ENCODE measurements around the gene POLR3GL.
"Not testable (repeated sequence)": the region's sequence is repeated elsewhere in the genome, so short reads cannot be mapped to it uniquely, and the experiment has no call there.

The POLR3GL gene

DNA sequence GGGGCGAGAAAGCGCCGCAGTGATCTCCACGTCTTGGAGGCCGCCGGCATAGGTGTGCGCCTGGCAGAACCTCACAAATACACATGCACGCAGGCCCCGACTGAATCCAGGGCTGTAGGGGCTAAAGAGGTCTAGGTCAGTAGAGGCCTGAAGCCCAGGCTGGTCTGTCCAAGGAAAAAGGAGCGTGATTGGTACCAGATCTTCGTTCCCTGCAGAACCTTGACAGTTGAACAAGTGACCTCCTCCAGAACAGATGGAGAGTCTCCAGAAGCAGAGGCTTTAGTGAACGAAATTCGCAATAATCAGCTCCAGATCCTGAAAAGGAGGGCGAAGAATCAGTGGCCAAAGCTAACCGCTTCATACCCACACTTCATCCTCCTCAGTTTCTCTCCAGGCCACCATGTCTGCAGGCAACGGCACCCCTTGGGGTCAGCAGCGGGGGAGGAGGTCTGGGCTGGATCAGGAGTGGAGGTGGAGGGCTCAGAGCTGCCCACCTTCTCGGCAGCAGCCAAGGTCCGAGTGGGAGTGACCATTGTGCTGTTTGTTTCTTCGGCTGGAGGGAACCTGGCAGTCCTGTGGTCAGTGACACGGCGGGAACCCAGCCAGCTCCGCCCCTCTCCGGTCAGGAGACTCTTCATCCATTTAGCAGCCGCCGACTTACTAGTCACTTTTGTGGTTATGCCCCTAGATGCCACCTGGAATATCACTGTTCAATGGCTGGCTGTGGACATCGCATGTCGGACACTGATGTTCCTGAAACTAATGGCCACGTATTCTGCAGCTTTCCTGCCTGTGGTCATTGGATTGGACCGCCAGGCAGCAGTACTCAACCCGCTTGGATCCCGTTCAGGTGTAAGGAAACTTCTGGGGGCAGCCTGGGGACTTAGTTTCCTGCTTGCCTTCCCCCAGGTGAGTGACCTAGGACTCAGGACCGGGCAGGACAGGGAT lies 45.2 kb upstream of the POLR3GL start:
- Histone ChIP-seq H3K4me3 (ENCODE audit: low read depth, low read length) (peak overlapping the region; percentile 65), H3K9me3 (ENCODE audit: severe bottlenecking) (no peaks in the 10 kb centered on the region), H3K27ac (peak overlapping the region; percentile 88), H3K36me3 (peaks cover 51% of the 10 kb centered on the region), H3K27me3 (ENCODE audit: insufficient read depth, low read depth, severe bottlenecking) (no peaks in the 10 kb centered on the region)
- TF ChIP-seq, protein P1, sequence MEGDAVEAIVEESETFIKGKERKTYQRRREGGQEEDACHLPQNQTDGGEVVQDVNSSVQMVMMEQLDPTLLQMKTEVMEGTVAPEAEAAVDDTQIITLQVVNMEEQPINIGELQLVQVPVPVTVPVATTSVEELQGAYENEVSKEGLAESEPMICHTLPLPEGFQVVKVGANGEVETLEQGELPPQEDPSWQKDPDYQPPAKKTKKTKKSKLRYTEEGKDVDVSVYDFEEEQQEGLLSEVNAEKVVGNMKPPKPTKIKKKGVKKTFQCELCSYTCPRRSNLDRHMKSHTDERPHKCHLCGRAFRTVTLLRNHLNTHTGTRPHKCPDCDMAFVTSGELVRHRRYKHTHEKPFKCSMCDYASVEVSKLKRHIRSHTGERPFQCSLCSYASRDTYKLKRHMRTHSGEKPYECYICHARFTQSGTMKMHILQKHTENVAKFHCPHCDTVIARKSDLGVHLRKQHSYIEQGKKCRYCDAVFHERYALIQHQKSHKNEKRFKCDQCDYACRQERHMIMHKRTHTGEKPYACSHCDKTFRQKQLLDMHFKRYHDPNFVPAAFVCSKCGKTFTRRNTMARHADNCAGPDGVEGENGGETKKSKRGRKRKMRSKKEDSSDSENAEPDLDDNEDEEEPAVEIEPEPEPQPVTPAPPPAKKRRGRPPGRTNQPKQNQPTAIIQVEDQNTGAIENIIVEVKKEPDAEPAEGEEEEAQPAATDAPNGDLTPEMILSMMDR (IDR thresholded peaks at IDR 0.05; ENCODE audit: low read depth, low read length) = no peak
- peak; percentile 83 for DNase-seq

DNA sequence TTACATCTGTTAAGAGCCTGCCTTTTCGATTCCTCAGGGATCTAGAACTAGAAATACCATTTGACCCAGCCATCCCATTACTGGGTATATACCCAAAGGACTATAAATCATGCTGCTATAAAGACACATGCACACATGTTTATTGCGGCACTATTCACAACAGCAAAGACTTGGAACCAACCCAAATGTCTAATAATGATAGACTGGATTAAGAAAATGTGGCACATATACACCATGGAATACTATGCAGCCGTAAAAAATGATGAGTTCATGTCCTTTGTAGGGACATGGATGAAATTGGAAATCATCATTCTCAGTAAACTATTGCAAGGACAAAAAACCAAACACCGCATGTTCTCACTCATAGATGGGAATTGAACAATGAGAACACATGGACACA lies 44.2 kb upstream of the POLR3GL start:
- H3K4me3 ChIP-seq (ENCODE audit: low read depth, low read length); H3K27ac ChIP-seq; H3K9me3 ChIP-seq (ENCODE audit: severe bottlenecking); H3K27me3 ChIP-seq (ENCODE audit: insufficient read depth, low read depth, severe bottlenecking); DNase-seq: not testable (repeated sequence)
- H3K36me3 ChIP-seq = peaks cover 44% of the 10 kb centered on the region

DNA sequence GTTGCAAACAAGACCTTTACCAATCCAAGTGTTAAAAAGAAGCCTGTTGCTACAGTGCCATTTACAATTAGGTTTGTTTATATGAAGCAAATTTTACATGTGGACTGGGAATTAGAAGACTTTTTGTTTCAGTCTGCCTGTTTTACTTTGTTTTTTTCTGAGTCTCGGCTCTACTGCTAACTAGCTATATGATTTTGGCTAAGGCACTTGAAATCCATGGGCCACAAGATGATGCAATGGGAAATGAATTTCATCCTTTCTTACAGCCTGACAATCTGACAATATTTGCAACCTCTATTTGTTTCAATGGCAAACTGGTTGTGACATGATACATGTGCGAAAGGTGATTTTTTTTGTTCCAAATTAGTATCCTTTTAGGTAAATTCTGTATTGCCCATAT lies 42.2 kb upstream of the POLR3GL start:
- Histone ChIP-seq H3K36me3 (peaks cover 43% of the 10 kb centered on the region), H3K27me3 (ENCODE audit: insufficient read depth, low read depth, severe bottlenecking) (no peaks in the 10 kb centered on the region), H3K9me3 (ENCODE audit: severe bottlenecking) (no peaks in the 10 kb centered on the region), H3K27ac (no peak overlapping the region), H3K4me3 (ENCODE audit: low read depth, low read length) (no peak overlapping the region)
- TF ChIP-seq, protein P1 (IDR thresholded peaks at IDR 0.05; ENCODE audit: low read depth, low read length) = no peak
- no peak for DNase-seq

DNA sequence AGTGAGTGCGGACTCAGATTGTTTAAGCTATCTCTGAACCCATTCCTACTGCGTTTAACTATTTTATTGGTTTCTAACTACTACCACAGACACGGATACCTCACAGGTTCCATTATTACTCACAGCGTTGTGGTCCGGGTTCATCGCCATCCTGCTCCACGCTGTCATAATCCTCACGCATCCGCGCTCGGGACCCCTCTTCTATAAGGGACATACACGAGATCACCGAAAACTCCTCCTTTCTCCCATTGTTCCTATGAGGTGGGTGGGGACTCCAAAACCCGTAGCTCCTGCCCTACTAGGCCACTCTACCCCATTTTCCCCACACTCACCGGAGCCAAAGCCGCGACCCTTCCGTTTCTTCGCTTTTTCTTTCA lies 37.8 kb upstream of the POLR3GL start:
- Histone ChIP-seq H3K27ac (peak overlapping the region; percentile 95), H3K4me3 (ENCODE audit: low read depth, low read length) (peak overlapping the region; percentile 78), H3K9me3 (ENCODE audit: severe bottlenecking) (no peaks in the 10 kb centered on the region), H3K36me3 (peaks cover 33% of the 10 kb centered on the region), H3K27me3 (ENCODE audit: insufficient read depth, low read depth, severe bottlenecking) (no peaks in the 10 kb centered on the region)
- TF ChIP-seq, protein P1 (IDR thresholded peaks at IDR 0.05; ENCODE audit: low read depth, low read length) = no peak
- DNase-seq = no peak

DNA sequence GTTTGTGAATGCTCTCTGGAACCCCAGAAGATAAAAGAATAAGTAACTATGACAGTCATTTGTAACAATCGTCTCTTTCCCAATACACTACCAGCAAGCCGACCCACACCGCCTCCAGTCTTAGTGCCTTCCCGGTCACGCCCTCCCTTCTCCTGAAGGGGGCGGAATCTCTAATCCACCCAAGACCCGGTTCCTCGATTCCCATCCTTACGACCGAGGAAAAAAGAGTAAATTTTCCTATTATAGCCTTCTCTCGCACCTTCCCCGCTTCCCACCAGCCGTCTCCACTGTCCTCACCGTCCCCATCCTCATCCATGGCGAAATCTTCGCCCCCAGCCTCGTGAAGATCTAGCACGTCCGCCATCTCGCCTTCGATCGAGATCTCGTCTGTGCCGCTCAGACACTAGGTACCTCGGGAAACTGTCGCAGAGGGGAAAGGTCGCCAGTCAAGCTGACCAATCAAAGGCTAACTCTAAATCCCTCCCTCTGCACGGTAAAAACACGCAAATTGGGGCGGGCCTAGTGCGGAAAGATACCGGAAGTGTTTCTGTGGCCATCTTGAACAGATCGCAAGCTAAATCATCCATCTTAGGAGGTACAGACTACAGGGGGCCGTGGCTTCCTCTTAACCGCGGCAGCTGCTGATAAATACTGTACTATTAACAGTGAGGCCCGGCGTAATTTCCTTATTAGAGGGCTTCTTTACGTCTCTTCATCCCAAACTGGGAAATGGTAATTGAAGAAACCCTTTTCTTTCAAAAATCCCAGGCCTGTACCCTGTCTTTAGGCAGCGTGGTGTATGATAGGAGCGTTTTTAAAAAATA lies 37.2 kb upstream of the POLR3GL start, which contains the start of gene RBM8A:
Gene RBM8A (minus strand): TSS at position 422 of the 824 bp plus-strand sequence. CDS start 58 bp downstream, at position 364.
- peak; percentile 100 for DNase-seq
- H3K9me3 ChIP-seq (ENCODE audit: severe bottlenecking) = no peaks in the 10 kb centered on the region
- TF ChIP-seq, protein P1 (IDR thresholded peaks at IDR 0.05; ENCODE audit: low read depth, low read length) = peak; percentile 88
- H3K36me3 ChIP-seq = peaks cover 30% of the 10 kb centered on the region
- H3K4me3 ChIP-seq (ENCODE audit: low read depth, low read length) = peak within 1 kb of the TSS; percentile 78
- H3K27ac ChIP-seq = peak within 1 kb of the TSS; percentile 95
- H3K27me3 ChIP-seq (ENCODE audit: insufficient read depth, low read depth, severe bottlenecking) = no peaks in the 10 kb centered on the region
